SU-DHL-6 (cell line): ENCODE measurements around the gene HSD3B7.

Experiments used
- H2AFZ ChIP-seq: fragments of 200-600 bp; sonication (generic); 2 replicates; pipeline ENCODE4 v1.6.1; 2014; ENCODE audit warnings: low read depth, mild to moderate bottlenecking, moderate library complexity, mixed read lengths, antibody characterized with exemption, low read length; ENCODE audit not compliant: severe bottlenecking
- H3F3A ChIP-seq: fragments of 200-600 bp; shearing (Covaris generic); 2 replicates; pipeline ENCODE4 v1.6.0; 2016; ENCODE audit warnings: antibody characterized with exemption, mild to moderate bottlenecking; ENCODE audit not compliant: insufficient read depth
- H3K27ac ChIP-seq: fragments of 200-600 bp; sonication (generic); 2 replicates; pipeline ENCODE4 v1.5.1; 2016; ENCODE audit warnings: low read depth, mild to moderate bottlenecking, low read length, moderate library complexity, mixed read lengths
- H3K27me3 ChIP-seq: fragments of 200-600 bp; sonication (generic), shearing (Covaris generic); 2 replicates; pipeline ENCODE4 v1.6.0; 2014; ENCODE audit warnings: mild to moderate bottlenecking, low read length
- H3K36me3 ChIP-seq: fragments of 200-600 bp; sonication (generic); 2 replicates; pipeline ENCODE4 v1.6.1; 2014; ENCODE audit warnings: mild to moderate bottlenecking, low read length, mixed read lengths
- H3K4me2 ChIP-seq: fragments of 300-600, 200-600 bp; shearing (Covaris generic), sonication (generic); 2 replicates; pipeline ENCODE4 v1.6.0; 2014; ENCODE audit warnings: low read length, low read depth, mild to moderate bottlenecking; ENCODE audit not compliant: poor library complexity, severe bottlenecking
- H3K4me3 ChIP-seq: fragments of 200-600 bp; sonication (generic); 2 replicates; pipeline ENCODE4 v1.5.1; 2014; ENCODE audit warnings: antibody characterized with exemption, low read length, mild to moderate bottlenecking, mixed read lengths; ENCODE audit not compliant: insufficient read depth, poor library complexity, severe bottlenecking
- H3K79me2 ChIP-seq: fragments of 200-600 bp; sonication (generic); 2 replicates; pipeline ENCODE4 v1.6.1; 2014; ENCODE audit warnings: mild to moderate bottlenecking, low read length, moderate library complexity; ENCODE audit not compliant: insufficient read depth
- H3K9ac ChIP-seq: fragments of 200-600 bp; sonication (generic); 2 replicates; pipeline ENCODE4 v1.7.0; 2014; ENCODE audit warnings: mild to moderate bottlenecking, low read length
- H3K9me2 ChIP-seq: fragments of 200-600 bp; sonication (generic); replicated peaks from 2 replicates; pipeline ENCODE4 v1.6.1; 2014; ENCODE audit warnings: low read length; ENCODE audit not compliant: insufficient read depth
- H3K9me3 ChIP-seq: fragments of 200-600 bp; sonication (generic); 2 replicates; pipeline ENCODE4 v1.6.1; 2014; ENCODE audit warnings: low read length, mixed read lengths; ENCODE audit not compliant: insufficient read depth
- H4K20me1 ChIP-seq: fragments of 200-600 bp; sonication (generic); 2 replicates; pipeline ENCODE4 v1.6.1; 2014; ENCODE audit warnings: low read depth, mild to moderate bottlenecking, antibody characterized with exemption, low read length, moderate library complexity, mixed read lengths
- CTCF ChIP-seq: fragments of 200-600 bp; sonication (generic); IDR thresholded peaks from one replicate; pipeline ENCODE4 v1.5.1; 2017; ENCODE audit warnings: antibody characterized with exemption, mild to moderate bottlenecking, low read length, moderate library complexity; ENCODE audit not compliant: insufficient read depth, poor library complexity, severe bottlenecking
- EZH2phosphoT487 ChIP-seq: fragments of 200-600 bp; sonication (generic), shearing (Covaris generic); conservative IDR thresholded peaks from 2 replicates; pipeline ENCODE4 v1.6.1; 2018; ENCODE audit warnings: mild to moderate bottlenecking, antibody characterized with exemption, low read length, moderate library complexity, mixed read lengths

Gene HSD3B7

GRCh38 chr16:30992276-30992780 is 7.3 kb downstream of the HSD3B7 start:
- no peak overlapping the region for H3K27ac ChIP-seq
- H3K36me3 ChIP-seq = no peaks in the 10 kb centered on the region
- no peak overlapping the region for H3K4me3 ChIP-seq
- H3K27me3 ChIP-seq = no peaks in the 10 kb centered on the region
- no peaks in the 10 kb centered on the region for H3K79me2 ChIP-seq
- no peak overlapping the region for H3K4me2 ChIP-seq
- no peaks in the 10 kb centered on the region for H3K9me3 ChIP-seq
- no peaks in the 10 kb centered on the region for H3K9me2 ChIP-seq
- no peaks in the 10 kb centered on the region for H3F3A ChIP-seq
- H3K9ac ChIP-seq = no peak overlapping the region
- no peaks in the 10 kb centered on the region for H4K20me1 ChIP-seq
- TF ChIP-seq EZH2phosphoT487 = no peak
- no peak for TF ChIP-seq CTCF
- no peak overlapping the region for H2AFZ ChIP-seq

- no peak overlapping the region for H3K4me2 ChIP-seq
- no peak overlapping the region for H3K4me3 ChIP-seq
- no peak overlapping the region for H2AFZ ChIP-seq
- no peak overlapping the region for H3K9ac ChIP-seq
- H3K36me3 ChIP-seq = no peaks in the 10 kb centered on the region
- no peaks in the 10 kb centered on the region for H4K20me1 ChIP-seq
- no peak for TF ChIP-seq CTCF
- no peak for TF ChIP-seq EZH2phosphoT487
- H3K9me2 ChIP-seq = no peaks in the 10 kb centered on the region
- no peaks in the 10 kb centered on the region for H3K27me3 ChIP-seq
- H3K79me2 ChIP-seq = no peaks in the 10 kb centered on the region
- H3K9me3 ChIP-seq = no peaks in the 10 kb centered on the region
- H3K27ac ChIP-seq = no peak overlapping the region
- H3F3A ChIP-seq = no peaks in the 10 kb centered on the region
These were observed 8.2 kb downstream of the HSD3B7 start for GRCh38 chr16:30992931-30993816.

- no peak overlapping the region for H3K4me3 ChIP-seq
- no peak overlapping the region for H2AFZ ChIP-seq
- H3K9me2 ChIP-seq = no peaks in the 10 kb centered on the region
- no peaks in the 10 kb centered on the region for H4K20me1 ChIP-seq
- no peaks in the 10 kb centered on the region for H3F3A ChIP-seq
- H3K9me3 ChIP-seq = no peaks in the 10 kb centered on the region
- no peak overlapping the region for H3K9ac ChIP-seq
- no peaks in the 10 kb centered on the region for H3K79me2 ChIP-seq
- H3K27ac ChIP-seq = no peak overlapping the region
- TF ChIP-seq CTCF (no peak), EZH2phosphoT487 (no peak)
- no peaks in the 10 kb centered on the region for H3K27me3 ChIP-seq
- no peaks in the 10 kb centered on the region for H3K36me3 ChIP-seq
- H3K4me2 ChIP-seq = no peak overlapping the region
These were observed 10.9 kb downstream of the HSD3B7 start for GRCh38 chr16:30995927-30996323.
